Epithelial cell of prostate (primary cell): ENCODE data around the gene NRCAM.
A peak's percentile ranks its signal among the peaks of the same experiment; 100 is the strongest.

Experiments used
- DNase-seq: peaks from one replicate; pipeline ENCODE4 v3.0.0-alpha.2; 2011; ENCODE audit warnings: low read depth, low spot score
- H3K27ac ChIP-seq: fragments of 450-650 bp; 2 replicates; pipeline ENCODE4 v1.5.1; 2017; ENCODE audit warnings: mild to moderate bottlenecking

Gene NRCAM

DNA sequence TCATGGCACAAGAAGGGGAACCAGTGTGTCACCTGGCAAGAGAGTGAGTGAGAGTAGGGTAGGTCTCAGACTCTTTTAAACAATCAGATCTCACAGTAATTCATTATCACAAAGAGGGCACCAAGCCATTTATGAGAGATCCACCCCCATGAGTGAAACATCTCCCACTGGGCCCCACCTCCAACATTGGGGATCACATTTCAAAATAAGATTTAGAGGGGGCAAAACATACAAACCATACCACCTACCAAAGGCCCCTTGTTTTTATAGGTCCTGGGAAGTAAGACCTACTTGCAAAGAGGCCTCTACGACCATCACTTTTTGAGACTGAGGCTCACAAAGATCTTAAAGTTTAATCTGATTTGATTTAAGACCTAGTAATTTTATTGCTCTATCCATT is 134.9 kb downstream of the NRCAM start:
- no peak for DNase-seq
- H3K27ac ChIP-seq = no peak overlapping the region

- H3K27ac ChIP-seq = no peak overlapping the region
- no peak for DNase-seq
Measured at GRCh38 chr7:108316708-108317107, 139.5 kb downstream of the NRCAM start.

GRCh38 chr7:108314551-108314950 is 141.7 kb downstream of the NRCAM start:
- DNase-seq = no peak

GRCh38 chr7:108314049-108314448 is 142.2 kb downstream of the NRCAM start:
- DNase-seq = no peak
- no peak overlapping the region for H3K27ac ChIP-seq

More at GRCh38 chr7:108314551-108314950, 141.7 kb downstream of the NRCAM start:
- H3K27ac ChIP-seq = no peak overlapping the region

GRCh38 chr7:108313086-108313485 is 143.2 kb downstream of the NRCAM start:
- H3K27ac ChIP-seq = peak overlapping the region; percentile 98
- DNase-seq = no peak

DNA sequence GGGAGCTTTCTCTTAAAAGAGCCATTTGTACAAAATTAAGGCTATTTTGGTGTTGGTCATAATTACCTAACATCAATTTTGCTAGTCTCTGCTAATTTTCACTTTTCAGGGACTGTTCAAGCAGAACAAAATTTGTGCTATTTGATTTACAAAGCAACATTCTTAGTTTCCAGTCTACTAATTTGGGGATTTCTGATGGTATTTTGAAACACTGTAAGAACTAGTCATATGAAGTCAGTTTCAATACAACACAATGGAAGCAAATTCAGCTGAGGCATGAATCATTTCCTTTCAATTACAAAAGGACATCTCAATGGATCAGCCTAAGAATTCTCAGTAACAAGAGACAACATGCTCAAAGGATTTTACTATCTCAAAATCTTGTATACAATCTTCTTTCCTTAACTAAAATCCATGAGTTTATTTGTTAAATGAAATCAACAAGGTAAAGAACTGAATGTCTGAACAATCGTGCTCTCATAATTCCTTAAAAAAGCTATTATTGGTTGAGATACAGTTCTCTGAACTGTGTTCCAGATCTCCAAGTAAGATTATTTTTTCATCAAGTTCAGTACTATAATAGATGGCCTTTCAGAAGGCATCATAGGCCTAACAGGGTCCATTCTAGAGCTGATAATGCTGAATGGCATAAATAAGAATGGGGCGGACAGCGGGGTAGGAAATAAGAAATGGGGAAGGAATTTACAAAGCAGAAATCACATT is 144.6 kb downstream of the NRCAM start:
- DNase-seq = peak; percentile 73
- peak overlapping the region; percentile 98 for H3K27ac ChIP-seq

DNA sequence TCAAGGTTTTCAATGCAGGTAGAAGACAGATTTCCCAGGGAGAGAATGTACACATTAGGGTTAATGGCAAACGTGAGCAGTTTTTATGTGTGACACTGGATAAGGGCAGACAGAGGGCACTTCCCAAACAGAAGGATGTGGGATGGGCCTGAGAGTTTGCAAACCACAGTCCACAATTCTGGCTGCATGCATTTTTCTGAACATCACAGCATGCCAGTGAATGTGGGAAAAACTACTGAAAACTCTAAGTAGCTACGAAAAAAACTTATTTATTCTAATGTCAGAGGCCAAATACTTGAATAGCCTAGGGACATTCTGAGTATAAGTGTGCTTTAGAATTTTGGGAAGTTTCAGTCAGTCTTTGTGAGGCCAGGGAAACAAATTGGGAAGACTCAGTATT is 145.9 kb downstream of the NRCAM start:
- peak overlapping the region; percentile 98 for H3K27ac ChIP-seq
- DNase-seq = no peak

DNA sequence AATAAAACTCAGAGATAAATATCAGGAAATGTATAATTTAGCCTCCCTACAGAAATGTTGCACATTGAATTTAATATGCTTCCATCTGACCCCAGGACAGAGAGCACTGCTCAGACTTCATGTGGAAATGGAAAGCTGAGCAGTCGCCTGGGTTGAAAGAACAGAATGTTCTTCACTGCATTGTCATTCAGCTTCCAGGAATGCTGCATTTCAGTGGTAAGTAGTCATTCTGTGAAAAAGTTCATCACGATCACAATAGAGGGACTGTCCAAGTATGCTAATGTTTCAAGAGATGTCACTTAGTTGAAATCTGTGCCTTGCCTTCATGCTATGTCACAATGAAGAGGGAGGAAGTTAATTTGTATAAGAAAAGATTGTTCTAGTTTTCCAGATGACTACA is 147.3 kb downstream of the NRCAM start:
- DNase-seq = no peak
- peak overlapping the region; percentile 98 for H3K27ac ChIP-seq

DNA sequence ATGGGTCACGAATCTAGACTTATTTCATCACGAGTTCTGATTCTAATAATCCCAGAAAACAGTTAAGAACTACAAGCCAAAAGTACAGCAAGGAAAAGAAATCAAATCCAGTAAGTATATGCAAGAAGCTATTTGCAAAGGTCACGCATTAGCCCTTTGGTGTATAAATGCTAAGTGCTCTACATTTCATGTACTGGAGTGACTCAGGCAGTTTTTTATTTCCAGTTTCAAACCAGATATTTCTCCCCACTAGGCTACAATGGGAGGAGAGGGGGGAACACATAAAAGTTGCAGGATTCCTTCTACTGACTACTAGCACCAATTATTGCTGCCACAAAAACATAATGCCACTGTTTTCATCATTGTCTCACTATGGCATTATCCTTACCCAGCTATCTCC is 148.0 kb downstream of the NRCAM start:
- DNase-seq = no peak
- H3K27ac ChIP-seq = peak overlapping the region; percentile 98

DNA sequence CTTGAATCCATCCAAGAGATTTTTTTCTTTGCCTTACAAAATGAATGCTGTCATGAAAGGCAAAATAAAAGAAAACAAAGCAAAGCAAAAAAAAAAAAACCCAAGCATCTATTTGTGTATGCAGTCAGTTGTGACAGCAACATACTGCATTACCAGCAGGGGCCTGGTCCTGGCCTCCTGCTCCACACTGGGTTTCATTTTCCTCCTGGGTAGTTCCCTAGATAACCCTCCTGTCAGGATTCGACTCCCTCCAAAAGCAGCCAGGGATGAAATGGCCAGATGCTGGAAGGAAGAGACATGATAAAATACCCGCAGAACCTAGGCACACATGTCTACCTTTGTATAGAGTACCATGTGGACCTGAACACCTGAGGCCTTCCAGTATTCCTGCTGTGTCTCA is 148.6 kb downstream of the NRCAM start:
- DNase-seq = no peak
- peak overlapping the region; percentile 98 for H3K27ac ChIP-seq

DNA sequence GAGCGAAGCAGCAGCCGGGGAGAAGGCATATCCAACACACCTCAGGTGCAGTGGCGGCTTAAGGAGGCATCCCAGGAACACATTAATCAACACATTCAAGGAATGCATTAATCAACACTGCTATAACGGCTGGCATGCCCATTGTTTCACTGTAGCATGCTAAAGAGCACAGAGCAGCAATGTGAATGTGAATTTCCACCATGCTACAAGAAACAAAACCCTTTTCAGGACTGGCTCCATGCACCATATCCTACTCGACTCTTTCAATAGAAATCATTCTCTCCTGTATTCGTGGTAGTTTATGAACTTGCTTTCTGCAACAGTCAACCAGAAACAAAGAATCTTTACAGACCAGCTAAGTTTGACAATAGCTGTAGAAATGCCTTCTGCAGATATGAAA is 149.0 kb downstream of the NRCAM start:
- peak overlapping the region; percentile 98 for H3K27ac ChIP-seq
- DNase-seq = no peak

DNA sequence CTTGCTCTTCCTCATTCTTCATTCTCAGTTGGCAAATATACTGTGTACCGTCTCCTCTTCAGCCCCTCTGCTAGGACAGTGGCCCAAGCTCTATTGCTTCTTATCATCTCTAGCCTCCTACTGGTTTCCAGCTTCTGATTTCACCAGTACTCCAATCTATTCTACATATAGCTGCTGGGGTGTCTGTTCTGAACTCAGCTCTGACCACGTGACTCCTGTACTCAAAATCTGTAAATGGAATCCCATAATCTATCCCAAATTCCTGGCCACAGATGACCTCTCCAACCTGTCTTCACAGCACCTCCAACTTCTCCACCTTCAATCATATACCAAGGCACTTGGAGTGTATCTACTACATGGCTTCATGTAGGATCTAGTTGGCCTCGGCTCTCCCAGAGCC is 152.9 kb downstream of the NRCAM start:
- DNase-seq = no peak
- H3K27ac ChIP-seq = no peak overlapping the region

DNA sequence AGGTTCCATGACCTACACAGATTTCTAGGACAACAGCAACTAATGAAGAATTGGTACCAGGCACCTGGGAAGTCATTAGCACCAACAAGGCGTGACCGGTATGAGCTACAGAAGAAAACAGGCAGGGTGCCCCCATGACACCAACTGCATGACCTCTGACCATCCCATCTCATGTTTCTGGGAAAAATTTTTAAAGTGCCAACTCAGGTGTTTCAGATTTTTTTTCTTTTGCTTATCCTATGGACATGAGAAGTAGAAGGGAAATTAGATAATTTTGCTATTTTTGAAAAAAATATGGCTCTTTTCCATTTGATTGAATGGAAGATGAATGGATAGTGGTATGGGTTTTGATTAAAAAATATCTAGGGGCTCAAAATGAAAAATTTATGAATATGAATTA is 154.8 kb downstream of the NRCAM start:
- no peak for DNase-seq
- H3K27ac ChIP-seq = no peak overlapping the region

- peak overlapping the region; percentile 25 for H3K27ac ChIP-seq
- no peak for DNase-seq
Measured at GRCh38 chr7:108299251-108299973, 156.8 kb downstream of the NRCAM start.

GRCh38 chr7:108296911-108297310 is 159.3 kb downstream of the NRCAM start:
- DNase-seq = no peak
- H3K27ac ChIP-seq = no peak overlapping the region

GRCh38 chr7:108294595-108294994 is 161.6 kb downstream of the NRCAM start:
- no peak for DNase-seq
- no peak overlapping the region for H3K27ac ChIP-seq

GRCh38 chr7:108293149-108293612 is 163.1 kb downstream of the NRCAM start:
- no peak overlapping the region for H3K27ac ChIP-seq
- no peak for DNase-seq

DNA sequence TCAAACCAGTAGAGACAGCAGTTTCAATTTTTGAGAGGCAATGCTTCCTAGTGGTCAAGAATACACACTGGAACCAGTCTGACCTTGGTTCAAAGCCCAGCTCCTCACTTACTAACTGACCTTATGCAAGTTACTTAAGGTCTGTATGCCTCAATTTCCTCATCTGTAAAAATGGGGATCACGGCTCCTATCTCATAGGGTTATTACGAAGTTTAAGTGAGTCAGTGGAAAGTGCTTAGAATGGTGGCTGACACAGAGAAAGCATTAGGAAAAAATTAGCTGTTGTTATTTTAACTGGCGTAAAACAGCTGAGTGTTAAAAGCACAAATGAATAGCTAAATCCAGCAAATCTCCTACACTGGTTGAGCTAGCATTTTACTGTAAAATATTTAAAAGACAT is 163.7 kb downstream of the NRCAM start:
- DNase-seq = no peak

GRCh38 chr7:108291791-108292440 is 164.3 kb downstream of the NRCAM start:
- DNase-seq = no peak
- H3K27ac ChIP-seq = no peak overlapping the region

More for the DNA sequence above, 163.7 kb downstream of the NRCAM start:
- H3K27ac ChIP-seq = no peak overlapping the region

DNA sequence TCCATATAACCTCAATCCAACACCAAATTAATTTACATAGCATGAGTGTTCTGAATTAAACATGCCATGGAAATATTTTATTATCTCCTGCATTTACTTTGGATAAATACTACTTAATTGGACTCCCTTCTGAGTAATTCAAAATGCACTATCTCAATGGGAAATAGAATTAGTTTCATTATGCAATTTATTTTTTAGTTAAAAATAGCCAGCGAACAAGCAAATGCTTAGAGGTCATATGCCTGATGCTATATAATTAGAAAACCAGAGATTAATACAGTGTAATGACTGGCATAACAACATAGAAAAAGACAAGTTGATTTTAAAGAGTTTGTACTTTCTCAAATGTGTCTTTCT is 165.1 kb downstream of the NRCAM start:
- no peak overlapping the region for H3K27ac ChIP-seq
- DNase-seq = no peak

DNA sequence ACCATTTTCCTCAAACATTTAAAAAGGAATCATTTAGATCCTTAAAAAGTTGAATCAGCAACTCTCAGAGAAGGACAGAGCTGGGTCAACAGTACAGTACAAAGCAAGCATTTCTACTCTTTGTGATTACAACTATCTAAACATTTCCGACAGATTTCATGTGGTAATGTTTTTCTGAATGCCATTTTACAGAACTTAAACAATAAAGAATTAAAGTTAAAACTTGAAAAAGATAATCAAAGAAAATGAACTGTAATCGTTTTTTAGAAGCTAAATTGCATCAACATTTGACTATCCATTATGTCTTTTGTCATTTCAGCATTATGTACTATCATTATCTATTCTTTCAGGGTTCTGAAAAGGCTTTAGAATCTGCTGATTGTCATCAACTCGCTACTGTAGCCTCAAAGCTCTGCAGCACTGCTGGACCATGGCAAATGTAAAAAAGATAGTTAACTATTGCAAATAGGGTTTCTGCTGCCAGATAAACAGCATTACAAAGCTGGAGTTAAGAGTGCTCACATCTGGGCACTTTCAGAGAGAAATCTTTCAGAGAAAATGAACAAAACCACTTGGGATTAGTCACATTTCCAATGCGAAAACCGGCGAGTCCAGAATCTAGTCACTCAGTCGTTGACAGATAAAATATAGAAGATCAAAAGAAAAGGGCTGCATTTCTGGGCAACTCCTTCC is 165.6 kb downstream of the NRCAM start:
- DNase-seq = no peak
- no peak overlapping the region for H3K27ac ChIP-seq
